ENCODE data around the gene MRPS10. TPM values are rescaled to one million over a fixed set of nuclear protein-coding genes. Genes with fewer than 3 reads are reported as not detected.

MRPS10 gene
- total RNA-seq, 1 experiment from 2014 or later: 67.6 TPM

DNA sequence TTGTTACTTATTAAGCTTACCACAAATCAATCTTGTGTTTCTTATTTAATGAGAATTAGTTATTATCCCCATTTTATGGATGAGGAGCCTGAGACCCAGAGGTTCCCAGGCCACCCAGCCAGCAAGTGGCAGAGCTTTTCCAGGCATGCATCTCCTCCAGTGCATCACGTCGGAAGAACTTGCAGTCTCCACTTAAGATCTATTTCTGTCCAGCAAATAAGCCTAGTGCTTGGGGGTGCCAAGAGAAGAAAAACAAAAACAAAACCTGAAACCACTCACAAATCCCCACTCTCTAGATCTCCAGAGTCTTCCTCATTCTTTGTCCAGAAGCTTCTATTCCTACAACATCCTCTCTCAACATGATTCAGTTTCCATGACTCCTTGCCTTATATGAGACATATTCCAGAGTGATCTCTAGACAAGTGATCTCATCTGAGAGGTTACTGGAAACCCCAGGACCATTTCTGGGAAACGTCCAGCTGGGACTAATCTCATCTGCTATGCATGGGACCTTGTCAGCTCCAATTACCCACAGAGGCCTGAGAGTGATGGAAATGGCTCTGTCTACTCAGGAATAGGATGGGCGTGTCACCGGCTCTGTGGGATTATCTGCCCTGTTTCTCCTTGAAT lies 27.0 kb downstream of the MRPS10 start:
- Histone ChIP-seq H3K4me1 (ENCODE audit: control insufficient read depth, insufficient read depth, low read length) (peaks cover 4% of the 10 kb centered on the region; the same call in 1 of the 2 replicates), H3K27ac (ENCODE audit: low read length) (no peak overlapping the region), H3K36me3 (ENCODE audit: control insufficient read depth, insufficient read depth, low read length) (no peaks in the 10 kb centered on the region), H3K4me3 (ENCODE audit: low read depth in 2 of 2, low read length in 2 of 2) (no peak overlapping the region), H3K27me3 (ENCODE audit: control insufficient read depth, insufficient read depth, low read length) (no peaks in the 10 kb centered on the region), H3K9me3 (ENCODE audit: control insufficient read depth, insufficient read depth, low read depth, low read length) (no peaks in the 10 kb centered on the region)
- DNase-seq (ENCODE audit: low read depth, low spot score) (no peak), ATAC-seq (no peak)
- in situ Hi-C loops (cut with HindIII; ENCODE audit: low pct_unique_long_range_greater_than_20kb, low sequenced_read_pairs) (no loop called here), intact Hi-C loops (cut with micrococcal nuclease; ENCODE audit: unreplicated experiment) (no loop called here)
- POLR2A ChIA-PET: no interaction called here
- TF ChIP-seq TCF7L2 (IDR thresholded peaks at IDR 0.05; ENCODE audit: low read depth, low read length) (no peak), SIN3A (IDR thresholded peaks at IDR 0.05; ENCODE audit: borderline replicate concordance, insufficient read depth, low read depth, low read length) (no peak), POLR2AphosphoS5 (IDR thresholded peaks at IDR 0.05; ENCODE audit: low read depth, low read length) (no peak)
- TF ChIP-seq, protein P1, sequence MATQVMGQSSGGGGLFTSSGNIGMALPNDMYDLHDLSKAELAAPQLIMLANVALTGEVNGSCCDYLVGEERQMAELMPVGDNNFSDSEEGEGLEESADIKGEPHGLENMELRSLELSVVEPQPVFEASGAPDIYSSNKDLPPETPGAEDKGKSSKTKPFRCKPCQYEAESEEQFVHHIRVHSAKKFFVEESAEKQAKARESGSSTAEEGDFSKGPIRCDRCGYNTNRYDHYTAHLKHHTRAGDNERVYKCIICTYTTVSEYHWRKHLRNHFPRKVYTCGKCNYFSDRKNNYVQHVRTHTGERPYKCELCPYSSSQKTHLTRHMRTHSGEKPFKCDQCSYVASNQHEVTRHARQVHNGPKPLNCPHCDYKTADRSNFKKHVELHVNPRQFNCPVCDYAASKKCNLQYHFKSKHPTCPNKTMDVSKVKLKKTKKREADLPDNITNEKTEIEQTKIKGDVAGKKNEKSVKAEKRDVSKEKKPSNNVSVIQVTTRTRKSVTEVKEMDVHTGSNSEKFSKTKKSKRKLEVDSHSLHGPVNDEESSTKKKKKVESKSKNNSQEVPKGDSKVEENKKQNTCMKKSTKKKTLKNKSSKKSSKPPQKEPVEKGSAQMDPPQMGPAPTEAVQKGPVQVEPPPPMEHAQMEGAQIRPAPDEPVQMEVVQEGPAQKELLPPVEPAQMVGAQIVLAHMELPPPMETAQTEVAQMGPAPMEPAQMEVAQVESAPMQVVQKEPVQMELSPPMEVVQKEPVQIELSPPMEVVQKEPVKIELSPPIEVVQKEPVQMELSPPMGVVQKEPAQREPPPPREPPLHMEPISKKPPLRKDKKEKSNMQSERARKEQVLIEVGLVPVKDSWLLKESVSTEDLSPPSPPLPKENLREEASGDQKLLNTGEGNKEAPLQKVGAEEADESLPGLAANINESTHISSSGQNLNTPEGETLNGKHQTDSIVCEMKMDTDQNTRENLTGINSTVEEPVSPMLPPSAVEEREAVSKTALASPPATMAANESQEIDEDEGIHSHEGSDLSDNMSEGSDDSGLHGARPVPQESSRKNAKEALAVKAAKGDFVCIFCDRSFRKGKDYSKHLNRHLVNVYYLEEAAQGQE (IDR thresholded peaks at IDR 0.05; ENCODE audit: insufficient read depth in 1 of 2, low read depth in 2 of 2, low read length in 1 of 2): no peak
- TF ChIP-seq, protein P2, sequence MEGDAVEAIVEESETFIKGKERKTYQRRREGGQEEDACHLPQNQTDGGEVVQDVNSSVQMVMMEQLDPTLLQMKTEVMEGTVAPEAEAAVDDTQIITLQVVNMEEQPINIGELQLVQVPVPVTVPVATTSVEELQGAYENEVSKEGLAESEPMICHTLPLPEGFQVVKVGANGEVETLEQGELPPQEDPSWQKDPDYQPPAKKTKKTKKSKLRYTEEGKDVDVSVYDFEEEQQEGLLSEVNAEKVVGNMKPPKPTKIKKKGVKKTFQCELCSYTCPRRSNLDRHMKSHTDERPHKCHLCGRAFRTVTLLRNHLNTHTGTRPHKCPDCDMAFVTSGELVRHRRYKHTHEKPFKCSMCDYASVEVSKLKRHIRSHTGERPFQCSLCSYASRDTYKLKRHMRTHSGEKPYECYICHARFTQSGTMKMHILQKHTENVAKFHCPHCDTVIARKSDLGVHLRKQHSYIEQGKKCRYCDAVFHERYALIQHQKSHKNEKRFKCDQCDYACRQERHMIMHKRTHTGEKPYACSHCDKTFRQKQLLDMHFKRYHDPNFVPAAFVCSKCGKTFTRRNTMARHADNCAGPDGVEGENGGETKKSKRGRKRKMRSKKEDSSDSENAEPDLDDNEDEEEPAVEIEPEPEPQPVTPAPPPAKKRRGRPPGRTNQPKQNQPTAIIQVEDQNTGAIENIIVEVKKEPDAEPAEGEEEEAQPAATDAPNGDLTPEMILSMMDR (IDR thresholded peaks at IDR 0.05): no peak
- no TSS peak for BruUV-seq (replicated peaks)
- CTCF ChIA-PET: interaction anchor here (0.6 kb wide), 1 partner anchor 35 kb away, joined by 3 read pairs; no protein-coding TSS in a partner anchor

- H3K4me3 ChIP-seq (ENCODE audit: low read depth in 2 of 2, low read length in 2 of 2): no peak overlapping the region
- no peaks in the 10 kb centered on the region for H3K9me3 ChIP-seq (ENCODE audit: control insufficient read depth, insufficient read depth, low read depth, low read length)
- POLR2A ChIA-PET: interaction anchor here (0.6 kb wide), 1 partner anchor 45 kb away, joined by 4 read pairs; no protein-coding TSS in a partner anchor
- peaks cover 1% of the 10 kb centered on the region; the same call in 1 of the 2 replicates for H3K4me1 ChIP-seq (ENCODE audit: control insufficient read depth, insufficient read depth, low read length)
- ATAC-seq (no peak), DNase-seq (ENCODE audit: low read depth, low spot score) (no peak)
- in situ Hi-C loops (cut with HindIII; ENCODE audit: low pct_unique_long_range_greater_than_20kb, low sequenced_read_pairs): no loop called here
- no peak overlapping the region for H3K27ac ChIP-seq (ENCODE audit: low read length)
- no TSS peak for BruUV-seq (replicated peaks)
- CTCF ChIA-PET: no interaction called here
- no peaks in the 10 kb centered on the region for H3K36me3 ChIP-seq (ENCODE audit: control insufficient read depth, insufficient read depth, low read length)
- TF ChIP-seq, protein P2 (IDR thresholded peaks at IDR 0.05): no peak
- no peak for TF ChIP-seq TCF7L2 (IDR thresholded peaks at IDR 0.05; ENCODE audit: low read depth, low read length)
- no peak for TF ChIP-seq POLR2AphosphoS5 (IDR thresholded peaks at IDR 0.05; ENCODE audit: low read depth, low read length)
- TF ChIP-seq, protein P1 (IDR thresholded peaks at IDR 0.05; ENCODE audit: insufficient read depth in 1 of 2, low read depth in 2 of 2, low read length in 1 of 2): no peak
- no peak for TF ChIP-seq SIN3A (IDR thresholded peaks at IDR 0.05; ENCODE audit: borderline replicate concordance, insufficient read depth, low read depth, low read length)
- intact Hi-C loops (cut with micrococcal nuclease; ENCODE audit: unreplicated experiment): no loop called here
- no peaks in the 10 kb centered on the region for H3K27me3 ChIP-seq (ENCODE audit: control insufficient read depth, insufficient read depth, low read length)
Observed at GRCh38 chr6:42188406-42188805, 29.3 kb downstream of the MRPS10 start.

All from Panc1 (cell line).